PC-3 (cell line): ENCODE data around the gene KRT35. TPM values are rescaled to one million over a fixed set of nuclear protein-coding genes. Genes with fewer than 3 reads are reported as not detected.

ENCODE experiments used
- ATAC-seq: fragments of 200-7000 bp; cut with Tn5 transposase; 2 replicates; pipeline ENCODE4 v1.9.1; 2020; ENCODE audit warnings: mild to moderate bottlenecking, moderate library complexity
- BruUV-seq: library from RNA; stranded (reverse); fragments of 400-500 nt; replicated peaks from 2 replicates; lab custom pipeline; 2021; lab: Mats Ljungman, UMichigan
- CTCF ChIA-PET: fragments of 300-600 bp; sonication (Branson Sonifier 250); formaldehyde crosslinking; loops from one replicate; lab custom pipeline; 2022; ENCODE audit warnings: antibody characterized with exemption; lab: Charles Lee
- POLR2A ChIA-PET: fragments of 300-600 bp; sonication (Branson Sonifier 250); formaldehyde crosslinking; loops from one replicate; lab custom pipeline; 2022; ENCODE audit warnings: antibody characterized with exemption; ENCODE audit not compliant: unreplicated experiment; lab: Charles Lee
- DNase-seq: peaks from one replicate; pipeline ENCODE4 v3.0.0-alpha.2; 2015
- H2AFZ ChIP-seq: fragments of 300-600 bp; sonication (generic); 2 replicates; pipeline ENCODE4 v1.6.0; 2016; ENCODE audit warnings: antibody characterized with exemption, low read length
- H3F3A ChIP-seq: fragments of 300-600 bp; sonication (generic); one replicate; pipeline ENCODE4 v1.6.0; 2017; ENCODE audit warnings: antibody characterized with exemption, low read length, control low read depth, mild to moderate bottlenecking; ENCODE audit not compliant: unreplicated experiment
- H3K27ac ChIP-seq: fragments of 300-600 bp; sonication (generic); 2 replicates; pipeline ENCODE4 v1.5.1; 2016; ENCODE audit warnings: mild to moderate bottlenecking, low read length
- H3K27me3 ChIP-seq: fragments of 300-600 bp; sonication (generic); 2 replicates; pipeline ENCODE4 v1.6.1; 2016; ENCODE audit warnings: low read length, mixed read lengths
- H3K36me3 ChIP-seq: fragments of 300-600 bp; sonication (generic); 2 replicates; pipeline ENCODE4 v1.6.1; 2016; ENCODE audit warnings: low read depth, mixed run types, low read length, mixed read lengths
- H3K4me1 ChIP-seq: fragments of 300-600 bp; sonication (generic); 2 replicates; pipeline ENCODE4 v1.5.1; 2016; ENCODE audit warnings: low read length; ENCODE audit not compliant: insufficient read depth
- H3K4me2 ChIP-seq: fragments of 300-600 bp; sonication (generic); 2 replicates; pipeline ENCODE4 v1.6.0; 2016; ENCODE audit warnings: low read length
- H3K4me3 ChIP-seq: fragments of 300-600 bp; sonication (generic); 2 replicates; pipeline ENCODE4 v1.5.1; 2016; ENCODE audit warnings: mild to moderate bottlenecking, low read length, mixed read lengths
- H3K79me2 ChIP-seq: fragments of 300-600 bp; sonication (generic); 2 replicates; pipeline ENCODE4 v1.6.1; 2017; ENCODE audit warnings: low read length, mixed read lengths
- H3K9ac ChIP-seq: fragments of 300-600 bp; sonication (generic); 2 replicates; pipeline ENCODE4 v1.6.0; 2016; ENCODE audit warnings: mild to moderate bottlenecking, low read length
- H3K9me2 ChIP-seq: fragments of 300-600 bp; sonication (generic); replicated peaks from 2 replicates; pipeline ENCODE4 v1.6.1; 2016; ENCODE audit warnings: mixed run types, low read length, mixed read lengths
- H3K9me3 ChIP-seq: fragments of 300-600 bp; sonication (generic); 2 replicates; pipeline ENCODE4 v1.6.1; 2016; ENCODE audit warnings: low read length, mixed read lengths
- H4K20me1 ChIP-seq: fragments of 300-600 bp; sonication (generic); 2 replicates; pipeline ENCODE4 v1.6.1; 2016; ENCODE audit warnings: low read length, mixed read lengths
- CTCF ChIP-seq: fragments of 300-600 bp; sonication (generic); conservative IDR thresholded peaks from 2 replicates; pipeline ENCODE4 v1.5.1; 2017; ENCODE audit warnings: antibody characterized with exemption, low read depth, mild to moderate bottlenecking, low read length
- EZH2 ChIP-seq: fragments of 300-600 bp; sonication (generic); IDR thresholded peaks from one replicate; pipeline ENCODE4 v1.6.1; 2017; ENCODE audit warnings: antibody characterized with exemption, mild to moderate bottlenecking, low read length; ENCODE audit not compliant: unreplicated experiment
- EZH2phosphoT487 ChIP-seq: fragments of 300-600 bp; sonication (generic); IDR thresholded peaks from 2 replicates; pipeline ENCODE4 v1.6.1; 2018; ENCODE audit warnings: mild to moderate bottlenecking, antibody characterized with exemption, low read length, borderline replicate concordance
- intact Hi-C: fragments of 100-400 bp; cut with micrococcal nuclease; formaldehyde crosslinking; loops from 2 replicates; pipeline ENCODE4 v1.9.0; 2023
- total RNA-seq: library from RNA; depleted of rRNA; stranded (reverse); fragments of >200 nt; gene quantifications from 2 replicates; pipeline ENCODE4 v1.2.3, GENCODE V29; 2014

The KRT35 gene
- total RNA-seq, 1 experiment from 2014 or later = not detected

GRCh38 chr17:41467561-41467960, 13.4 kb downstream of the KRT35 start:
- H3K36me3 ChIP-seq = no peaks in the 10 kb centered on the region
- DNase-seq = no peak
- peaks cover 25% of the 10 kb centered on the region for H3K4me1 ChIP-seq
- H4K20me1 ChIP-seq = no peaks in the 10 kb centered on the region
- no peaks in the 10 kb centered on the region for H3K9me2 ChIP-seq
- H3K27me3 ChIP-seq = no peaks in the 10 kb centered on the region
- peaks cover 5% of the 10 kb centered on the region for H3F3A ChIP-seq
- ATAC-seq = no peak
- no peak overlapping the region for H3K27ac ChIP-seq
- no peaks in the 10 kb centered on the region for H3K9me3 ChIP-seq
- no peak overlapping the region for H3K9ac ChIP-seq
- ChIA-PET CTCF (no interaction called here), POLR2A (no interaction called here)
- TF ChIP-seq CTCF = no peak
- no peak for TF ChIP-seq EZH2
- TF ChIP-seq EZH2phosphoT487 = no peak
- H3K4me2 ChIP-seq = no peak overlapping the region
- BruUV-seq = no TSS peak
- H2AFZ ChIP-seq = no peak overlapping the region
- intact Hi-C loops = no loop called here
- H3K4me3 ChIP-seq = no peak overlapping the region
- H3K79me2 ChIP-seq = no peaks in the 10 kb centered on the region

- Histone ChIP-seq H3K4me2 (no peak within 1 kb of the TSS), H3K27me3 (no peaks in the 10 kb centered on the region), H3K27ac (no peak within 1 kb of the TSS), H2AFZ (no peak within 1 kb of the TSS), H3K4me3 (no peak within 1 kb of the TSS), H3K9ac (no peak within 1 kb of the TSS), H3K79me2 (no peaks in the 10 kb centered on the region), H4K20me1 (no peaks in the 10 kb centered on the region), H3K9me2 (no peaks in the 10 kb centered on the region), H3F3A (peaks cover 5% of the 10 kb centered on the region), H3K9me3 (no peaks in the 10 kb centered on the region), H3K4me1 (peaks cover 25% of the 10 kb centered on the region), H3K36me3 (no peaks in the 10 kb centered on the region)
- ATAC-seq (no peak), DNase-seq (no peak)
- TF ChIP-seq EZH2 (no peak), CTCF (no peak), EZH2phosphoT487 (no peak)
- intact Hi-C loops = no loop called here
- CTCF ChIA-PET = no interaction called here
- BruUV-seq = no TSS peak
- POLR2A ChIA-PET = no interaction called here
Observed at GRCh38 chr17:41466988-41467387, 14.0 kb downstream of the KRT35 start, which contains the start of gene KRT32. Gene KRT32, minus strand, starts transcription at chr17:41467386. Its CDS starts 61 bp downstream, at chr17:41467325.

GRCh38 chr17:41464682-41465081, 16.3 kb downstream of the KRT35 start:
- Histone ChIP-seq H3K4me3 (no peak overlapping the region), H3K4me1 (peaks cover 25% of the 10 kb centered on the region), H3K9ac (peak overlapping the region; percentile 20; the same call in 1 of the 2 replicates), H3K79me2 (no peaks in the 10 kb centered on the region), H3K9me3 (no peaks in the 10 kb centered on the region), H3K27ac (peak overlapping the region; percentile 85), H4K20me1 (no peaks in the 10 kb centered on the region), H3F3A (peaks cover 5% of the 10 kb centered on the region), H3K27me3 (no peaks in the 10 kb centered on the region), H2AFZ (no peak overlapping the region), H3K36me3 (no peaks in the 10 kb centered on the region), H3K9me2 (no peaks in the 10 kb centered on the region), H3K4me2 (peak overlapping the region; percentile 47)
- intact Hi-C loops = no loop called here
- ChIA-PET POLR2A (no interaction called here), CTCF (no interaction called here)
- ATAC-seq = peak; percentile 97
- BruUV-seq = no TSS peak
- peak; percentile 96 for DNase-seq
- TF ChIP-seq EZH2phosphoT487 (no peak), EZH2 (no peak), CTCF (no peak)
